GM18867 (cell line): ENCODE measurements around the gene DBX1.
"Not testable (repeated sequence)": the region's sequence is repeated elsewhere in the genome, so short reads cannot be mapped to it uniquely, and the experiment has no call there.

Experiments
- ATAC-seq: cut with Tn5 transposase; IDR thresholded peaks from one replicate; pipeline ENCODE4 v1.9.1; 2021; ENCODE audit warnings: mild to moderate bottlenecking, moderate library complexity; ENCODE audit not compliant: unreplicated experiment

Gene DBX1

GRCh38 chr11:20160425-20161229, at the start of gene DBX1:
DBX1 (minus strand) TSS chr11:20160475; CDS start chr11:20160324, 151 bp downstream.
- ATAC-seq: no peak

- no peak for ATAC-seq
Observed at GRCh38 chr11:20208622-20209111, 48.4 kb upstream of the DBX1 start.

- ATAC-seq: no peak
Observed at GRCh38 chr11:20207781-20208621, 47.7 kb upstream of the DBX1 start.

GRCh38 chr11:20205807-20206206, 45.5 kb upstream of the DBX1 start:
- ATAC-seq: no peak

GRCh38 chr11:20204681-20205080, 44.4 kb upstream of the DBX1 start:
- ATAC-seq: no peak

- ATAC-seq: no peak
Observed at GRCh38 chr11:20203831-20204230, 43.6 kb upstream of the DBX1 start.

- no peak for ATAC-seq
Observed at GRCh38 chr11:20201231-20201630, 41.0 kb upstream of the DBX1 start.

GRCh38 chr11:20200331-20200955, 40.2 kb upstream of the DBX1 start:
- not testable (repeated sequence) for ATAC-seq

GRCh38 chr11:20197881-20198280, 37.6 kb upstream of the DBX1 start:
- peak; percentile 91 for ATAC-seq

- ATAC-seq: no peak
Observed at GRCh38 chr11:20194470-20194869, 34.2 kb upstream of the DBX1 start.

- peak; percentile 56 for ATAC-seq
Observed at GRCh38 chr11:20193307-20193706, 33.0 kb upstream of the DBX1 start.

- no peak for ATAC-seq
Observed at GRCh38 chr11:20192641-20193040, 32.4 kb upstream of the DBX1 start.

- no peak for ATAC-seq
Observed at GRCh38 chr11:20192151-20192550, 31.9 kb upstream of the DBX1 start.

GRCh38 chr11:20178976-20179375, 18.7 kb upstream of the DBX1 start:
- ATAC-seq: no peak

GRCh38 chr11:20177136-20177535, 16.9 kb upstream of the DBX1 start:
- no peak for ATAC-seq

- no peak for ATAC-seq
Observed at GRCh38 chr11:20172721-20173447, 12.6 kb upstream of the DBX1 start.

- ATAC-seq: no peak
Observed at GRCh38 chr11:20163783-20164481, 3.7 kb upstream of the DBX1 start.

GRCh38 chr11:20162824-20163782, 2.8 kb upstream of the DBX1 start:
- no peak for ATAC-seq
